ENCODE data around the gene CBX5. TPM values are rescaled to one million over a fixed set of nuclear protein-coding genes. Genes with fewer than 3 reads are reported as not detected.
A peak's percentile ranks its signal among the peaks of the same experiment; 100 is the strongest.

Gene CBX5
- total and polyA plus RNA-seq, 2 of the 8 experiments (the other 6 are each of a cell fraction or from before 2014, with no cell fraction given), result 62.4 to 231 TPM

- TF ChIP-seq SIN3A (conservative IDR thresholded peaks at IDR 0.05 in 1 of 2, IDR thresholded peaks at IDR 0.05 in 1 of 2; ENCODE audit: low read depth in 1 of 2, low read length in 2 of 2), result peak in 1 of 2 experiments; percentile 82; a peak in 2 of 4 replicates
- no peak for TF ChIP-seq YY1 (IDR thresholded peaks at IDR 0.05; ENCODE audit: low read depth, low read length)
- TF ChIP-seq PHF8 (conservative IDR thresholded peaks at IDR 0.05; ENCODE audit: low read depth, low read length), result no peak
- TF ChIP-seq, protein P1, sequence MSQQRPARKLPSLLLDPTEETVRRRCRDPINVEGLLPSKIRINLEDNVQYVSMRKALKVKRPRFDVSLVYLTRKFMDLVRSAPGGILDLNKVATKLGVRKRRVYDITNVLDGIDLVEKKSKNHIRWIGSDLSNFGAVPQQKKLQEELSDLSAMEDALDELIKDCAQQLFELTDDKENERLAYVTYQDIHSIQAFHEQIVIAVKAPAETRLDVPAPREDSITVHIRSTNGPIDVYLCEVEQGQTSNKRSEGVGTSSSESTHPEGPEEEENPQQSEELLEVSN (IDR thresholded peaks at IDR 0.05), result no peak
- TF ChIP-seq TAF1 (IDR thresholded peaks at IDR 0.05; ENCODE audit: low read depth, low read length), result peak; percentile 39; the same call in 1 of the 2 replicates
- peak; percentile 73; the same call in 1 of the 2 replicates for TF ChIP-seq POLR2AphosphoS5 (IDR thresholded peaks at IDR 0.05; ENCODE audit: low read depth, low read length)
- no peak for TF ChIP-seq CHD2 (IDR thresholded peaks at IDR 0.05; ENCODE audit: low read length)
- no peak for TF ChIP-seq SAP30 (IDR thresholded peaks at IDR 0.05; ENCODE audit: insufficient read depth, insufficient replicate concordance, low read length)
- no peak for TF ChIP-seq EGR1 (IDR thresholded peaks at IDR 0.05; ENCODE audit: borderline replicate concordance, low read depth, low read length)
- TF ChIP-seq KDM1A (IDR thresholded peaks at IDR 0.05; ENCODE audit: borderline replicate concordance, low read length), result no peak
- TF ChIP-seq BACH1 (IDR thresholded peaks at IDR 0.05; ENCODE audit: low read length), result peak; percentile 48; the same call in 1 of the 2 replicates
- TF ChIP-seq NRF1 (IDR thresholded peaks at IDR 0.05; ENCODE audit: low read depth, low read length), result no peak
- TF ChIP-seq CEBPB (IDR thresholded peaks at IDR 0.05; ENCODE audit: low read depth, low read length), result no peak
- no peak for TF ChIP-seq TAF7 (optimal IDR thresholded peaks at IDR 0.05; ENCODE audit: borderline replicate concordance, low read depth, low read length)
- no peak for TF ChIP-seq SIX5 (IDR thresholded peaks at IDR 0.05; ENCODE audit: low read depth, low read length)
- no peak for TF ChIP-seq CTBP2 (IDR thresholded peaks at IDR 0.05; ENCODE audit: borderline replicate concordance, insufficient read depth, insufficient read length, low read length)
These were observed 62.1 kb downstream of the CBX5 start (continued) for GRCh38 chr12:54217774-54218241.
